ENCODE measurements around the gene CTDSPL. TPM values are rescaled to one million over a fixed set of nuclear protein-coding genes. Genes with fewer than 3 reads are reported as not detected.

The CTDSPL gene
- total RNA-seq, 1 donor from 2014 or later: 41.5 TPM

DNA sequence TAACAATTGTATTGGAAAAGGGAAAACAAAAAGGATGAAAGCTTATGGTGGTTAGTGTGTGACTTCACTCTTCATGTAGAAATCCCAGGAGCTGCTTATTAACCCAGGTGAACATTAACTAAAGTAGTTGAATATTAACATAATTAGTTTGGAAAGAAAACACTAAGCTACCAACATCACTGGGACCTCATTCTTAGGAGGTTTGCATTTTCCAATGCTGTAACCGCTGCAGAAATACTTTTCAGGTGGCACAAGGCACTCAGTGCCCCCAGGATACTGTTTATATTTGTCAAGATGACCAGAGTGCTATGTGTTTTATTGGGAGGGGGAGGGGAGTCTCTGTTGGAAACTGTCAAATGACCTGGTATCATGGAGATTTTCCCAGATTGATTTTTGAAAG lies 103.0 kb downstream of the CTDSPL start:
- no peak for DNase-seq (ENCODE audit: low spot score)
- no peaks in the 10 kb centered on the region for H3K9me3 Mint-ChIP-seq (ENCODE audit: low read depth)
- peaks cover 33% of the 10 kb centered on the region for H3K4me1 Mint-ChIP-seq (ENCODE audit: low read depth)
- H3K27ac Mint-ChIP-seq (ENCODE audit: unreplicated experiment): peak overlapping the region; percentile 32
- TF ChIP-seq, protein P1, sequence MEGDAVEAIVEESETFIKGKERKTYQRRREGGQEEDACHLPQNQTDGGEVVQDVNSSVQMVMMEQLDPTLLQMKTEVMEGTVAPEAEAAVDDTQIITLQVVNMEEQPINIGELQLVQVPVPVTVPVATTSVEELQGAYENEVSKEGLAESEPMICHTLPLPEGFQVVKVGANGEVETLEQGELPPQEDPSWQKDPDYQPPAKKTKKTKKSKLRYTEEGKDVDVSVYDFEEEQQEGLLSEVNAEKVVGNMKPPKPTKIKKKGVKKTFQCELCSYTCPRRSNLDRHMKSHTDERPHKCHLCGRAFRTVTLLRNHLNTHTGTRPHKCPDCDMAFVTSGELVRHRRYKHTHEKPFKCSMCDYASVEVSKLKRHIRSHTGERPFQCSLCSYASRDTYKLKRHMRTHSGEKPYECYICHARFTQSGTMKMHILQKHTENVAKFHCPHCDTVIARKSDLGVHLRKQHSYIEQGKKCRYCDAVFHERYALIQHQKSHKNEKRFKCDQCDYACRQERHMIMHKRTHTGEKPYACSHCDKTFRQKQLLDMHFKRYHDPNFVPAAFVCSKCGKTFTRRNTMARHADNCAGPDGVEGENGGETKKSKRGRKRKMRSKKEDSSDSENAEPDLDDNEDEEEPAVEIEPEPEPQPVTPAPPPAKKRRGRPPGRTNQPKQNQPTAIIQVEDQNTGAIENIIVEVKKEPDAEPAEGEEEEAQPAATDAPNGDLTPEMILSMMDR (IDR thresholded peaks at IDR 0.05): no peak
- peaks cover 5% of the 10 kb centered on the region for H3K36me3 Mint-ChIP-seq (ENCODE audit: low read depth)
- H3K4me3 Mint-ChIP-seq (ENCODE audit: unreplicated experiment): no peak overlapping the region
- H3K27me3 Mint-ChIP-seq (ENCODE audit: low read depth): no peaks in the 10 kb centered on the region

DNA sequence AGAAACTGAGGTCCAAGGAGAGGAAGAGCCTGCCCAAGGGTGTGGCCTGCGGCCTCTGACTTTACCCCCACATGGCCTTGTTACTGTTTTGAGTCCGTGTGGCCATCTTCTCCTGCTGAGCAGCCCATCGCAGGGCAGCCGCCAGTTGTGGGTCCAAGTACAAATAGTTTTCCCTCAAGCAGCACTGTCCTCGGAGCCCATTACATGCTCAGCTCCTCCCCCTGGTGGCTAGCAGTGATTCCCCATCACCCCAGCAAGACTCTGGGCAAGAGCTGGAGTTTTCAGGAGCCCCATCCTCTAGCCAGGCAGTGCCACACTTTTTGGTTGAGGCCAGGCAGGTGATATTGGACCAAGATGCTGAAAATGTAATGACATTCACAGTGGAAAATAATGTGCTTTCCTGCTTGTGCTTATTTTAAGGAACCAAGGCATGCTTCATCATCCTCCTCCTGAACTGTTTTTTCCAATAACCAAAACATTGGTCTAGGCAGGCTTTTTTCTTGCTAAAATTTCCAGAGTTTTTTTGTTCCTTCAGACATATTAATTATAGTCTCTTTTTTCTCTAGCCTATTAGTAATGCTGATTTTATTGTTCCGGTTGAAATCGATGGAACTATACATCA lies 105.7 kb downstream of the CTDSPL start:
- no peak for DNase-seq (ENCODE audit: low spot score)
- H3K36me3 Mint-ChIP-seq (ENCODE audit: low read depth): peaks cover 8% of the 10 kb centered on the region
- TF ChIP-seq, protein P1 (IDR thresholded peaks at IDR 0.05): peak; percentile 91
- no peak overlapping the region for H3K27ac Mint-ChIP-seq (ENCODE audit: unreplicated experiment)
- peaks cover 21% of the 10 kb centered on the region for H3K4me1 Mint-ChIP-seq (ENCODE audit: low read depth)
- no peaks in the 10 kb centered on the region for H3K27me3 Mint-ChIP-seq (ENCODE audit: low read depth)
- no peaks in the 10 kb centered on the region for H3K9me3 Mint-ChIP-seq (ENCODE audit: low read depth)
- no peak overlapping the region for H3K4me3 Mint-ChIP-seq (ENCODE audit: unreplicated experiment)

DNA sequence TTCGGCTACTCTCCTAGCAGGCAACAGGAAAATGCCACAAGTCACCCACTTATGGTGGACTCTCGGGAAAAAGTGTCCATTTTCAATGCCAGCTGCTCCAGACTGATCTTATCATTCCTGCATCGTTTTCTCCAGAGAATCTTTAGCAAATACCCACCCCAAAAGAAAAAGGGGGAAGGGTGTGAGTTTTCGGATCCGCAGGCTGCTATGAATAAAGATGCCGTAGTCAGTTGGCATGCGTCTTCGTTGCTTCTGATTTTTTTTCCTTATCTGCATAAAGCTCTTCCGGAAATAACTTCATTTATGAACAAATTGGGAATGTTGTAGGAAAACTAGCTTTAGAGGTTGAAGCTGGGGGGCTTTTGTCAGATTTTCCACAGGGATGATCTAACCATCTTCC lies 106.5 kb downstream of the CTDSPL start:
- Mint-ChIP-seq H3K27ac (ENCODE audit: unreplicated experiment) (no peak overlapping the region), H3K4me1 (ENCODE audit: low read depth) (peaks cover 13% of the 10 kb centered on the region), H3K27me3 (ENCODE audit: low read depth) (no peaks in the 10 kb centered on the region), H3K4me3 (ENCODE audit: unreplicated experiment) (no peak overlapping the region), H3K36me3 (ENCODE audit: low read depth) (peaks cover 9% of the 10 kb centered on the region), H3K9me3 (ENCODE audit: low read depth) (no peaks in the 10 kb centered on the region)
- no peak for DNase-seq (ENCODE audit: low spot score)
- TF ChIP-seq, protein P1 (IDR thresholded peaks at IDR 0.05): no peak

DNA sequence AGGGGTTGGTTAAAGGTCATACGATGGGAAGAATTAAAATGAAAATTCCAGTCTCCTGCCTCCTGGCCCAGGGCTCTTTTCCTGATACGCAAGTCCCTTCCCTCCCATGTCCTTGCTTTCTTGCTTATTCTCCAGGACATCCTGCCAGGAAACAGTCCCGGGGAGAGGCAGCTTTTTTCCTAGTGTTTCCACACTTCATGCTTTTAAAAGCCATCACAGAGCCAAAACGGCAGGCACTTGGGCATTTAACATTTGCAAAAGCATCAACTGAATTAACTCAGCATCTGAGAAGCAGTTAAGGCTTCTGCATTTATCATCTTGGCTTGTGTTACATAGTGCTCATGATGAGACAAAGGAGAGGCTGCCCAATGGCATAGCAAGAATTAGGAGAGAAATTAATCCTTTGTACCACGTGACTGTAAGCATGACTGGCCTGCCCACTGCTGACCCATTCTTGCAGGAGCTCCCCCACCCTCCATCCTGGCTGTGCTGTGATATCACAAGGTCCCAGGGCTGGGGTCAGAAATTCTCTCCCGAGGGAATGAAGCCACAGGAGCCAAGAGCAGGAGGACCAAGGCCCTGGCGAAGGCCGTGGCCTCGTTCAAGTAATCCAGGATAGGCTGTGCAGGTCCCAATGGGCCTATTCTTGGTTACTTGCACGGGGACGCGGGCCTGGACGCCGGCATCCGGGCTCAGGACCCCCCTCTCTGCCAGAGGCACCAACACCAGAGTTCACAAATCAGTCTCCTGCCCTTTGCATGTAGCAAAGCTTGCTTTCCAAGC lies 107.3 kb downstream of the CTDSPL start:
- no peak overlapping the region for H3K27ac Mint-ChIP-seq (ENCODE audit: unreplicated experiment)
- TF ChIP-seq, protein P1 (IDR thresholded peaks at IDR 0.05): no peak
- peaks cover 8% of the 10 kb centered on the region for H3K4me1 Mint-ChIP-seq (ENCODE audit: low read depth)
- no peak for DNase-seq (ENCODE audit: low spot score)
- no peaks in the 10 kb centered on the region for H3K27me3 Mint-ChIP-seq (ENCODE audit: low read depth)
- H3K36me3 Mint-ChIP-seq (ENCODE audit: low read depth): peaks cover 11% of the 10 kb centered on the region
- H3K4me3 Mint-ChIP-seq (ENCODE audit: unreplicated experiment): no peak overlapping the region
- no peaks in the 10 kb centered on the region for H3K9me3 Mint-ChIP-seq (ENCODE audit: low read depth)

DNA sequence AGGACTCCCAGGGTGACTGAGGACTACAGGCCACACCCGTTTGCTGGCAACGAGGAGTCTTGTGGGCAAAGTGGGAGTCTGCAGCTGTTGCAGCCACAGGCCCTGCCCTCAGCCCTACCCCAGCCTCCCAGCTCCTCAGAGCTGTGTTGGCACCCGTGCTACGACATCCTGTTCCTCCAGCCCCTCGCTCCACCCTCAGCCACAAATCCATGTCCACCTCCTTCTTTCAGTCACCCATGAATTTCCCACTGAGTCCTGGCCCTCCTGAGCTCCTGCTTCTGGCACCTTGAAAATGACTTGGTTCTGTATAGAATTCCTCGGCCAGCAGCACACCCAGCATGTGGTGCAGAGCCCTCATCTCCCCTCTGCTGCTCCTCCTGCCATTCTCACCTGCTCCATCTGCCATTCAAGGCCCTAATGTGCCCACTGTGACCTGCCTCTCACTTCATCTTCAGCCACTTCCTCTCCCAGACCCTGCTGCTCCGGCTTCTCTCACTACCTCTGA lies 108.0 kb downstream of the CTDSPL start:
- Mint-ChIP-seq H3K9me3 (ENCODE audit: low read depth) (no peaks in the 10 kb centered on the region), H3K27me3 (ENCODE audit: low read depth) (no peaks in the 10 kb centered on the region), H3K4me3 (ENCODE audit: unreplicated experiment) (no peak overlapping the region), H3K4me1 (ENCODE audit: low read depth) (peaks cover 5% of the 10 kb centered on the region), H3K27ac (ENCODE audit: unreplicated experiment) (no peak overlapping the region), H3K36me3 (ENCODE audit: low read depth) (peaks cover 13% of the 10 kb centered on the region)
- DNase-seq (ENCODE audit: low spot score): no peak
- TF ChIP-seq, protein P1 (IDR thresholded peaks at IDR 0.05): no peak

Measured in chondrocyte (in vitro differentiated cells).